Measurements from ENCODE around the gene RANBP3. TPM values are rescaled to one million over a fixed set of nuclear protein-coding genes. Genes with fewer than 3 reads are reported as not detected.

The RANBP3 gene
- total and polyA plus RNA-seq, 2 of the 8 experiments (the other 6 are each of a cell fraction or from before 2014, with no cell fraction given) = 95.4 to 122 TPM

GRCh38 chr19:5969476-5969875 is 8.5 kb downstream of the RANBP3 start:
- H2AK5ac ChIP-seq (ENCODE audit: low read depth, low read length) = no peak overlapping the region
- peaks cover 40 to 71% of the 10 kb centered on the region in 2 experiments for H4K20me1 ChIP-seq (replicated peaks in 1 of 2; ENCODE audit: control insufficient read depth in 1 of 2, insufficient read depth in 2 of 2, low read length in 2 of 2)
- DNase-seq (ENCODE audit: low read depth in 1 of 2, low spot score in 2 of 2) = no peak
- no peak overlapping the region for H2AFZ ChIP-seq (ENCODE audit: low read length)
- 95% methylated on average over 8 of the region's 8 CpGs; no CpG with 5 or more reads in 1 of the 2 experiments for WGBS, 2 experiments (ENCODE audit: extremely low coverage in 1 of 2, insufficient coverage in 1 of 2, insufficient read length in 1 of 2, insufficient replicate concordance in 2 of 2, low coverage in 1 of 2, low lambda C conversion rate in 2 of 2, missing lambda C conversion rate in 1 of 2)
- no peak overlapping the region for H2BK120ac ChIP-seq (replicated peaks; ENCODE audit: low read depth, low read length)
- 0 out of 2 replicates have a peak overlapping the region, but pooled peaks have one; percentile 3 for H3K27ac ChIP-seq (ENCODE audit: low read depth, low read length)
- POLR2A ChIA-PET (ENCODE audit: partially characterized antibody) = interaction anchor here (4.4 kb wide), 1 partner anchor 17 kb away, joined by 13 read pairs; no protein-coding TSS in a partner anchor
- H2BK20ac ChIP-seq (ENCODE audit: low read length) = no peak overlapping the region
- no peak for FAIRE-seq
- no peak overlapping the region for H3K18ac ChIP-seq (ENCODE audit: extremely low read depth, low read length)
- H3K14ac ChIP-seq (ENCODE audit: insufficient read length) = no peak overlapping the region
- no peak for TF ChIP-seq CTCF (IDR thresholded peaks at IDR 0.05; ENCODE audit: control extremely low read depth in 1 of 3, insufficient read depth in 1 of 3, low read depth in 1 of 3, low read length in 3 of 3)
- TF ChIP-seq ATF3 (IDR thresholded peaks at IDR 0.05; ENCODE audit: insufficient read depth, low read depth, low read length) = no peak
- H3K56ac ChIP-seq (replicated peaks; ENCODE audit: insufficient read length, low read depth, low read length) = no peak overlapping the region
- H3K23ac ChIP-seq (ENCODE audit: insufficient read length) = no peak overlapping the region
- H3K4me2 ChIP-seq (ENCODE audit: insufficient read depth in 1 of 2, low read depth in 2 of 2, low read length in 2 of 2) = no peak overlapping the region
- H3K9me3 ChIP-seq (ENCODE audit: insufficient read depth in 2 of 2, low read depth in 1 of 2, low read length in 1 of 2) = no peaks in the 10 kb centered on the region
- no peak overlapping the region for H4K5ac ChIP-seq (ENCODE audit: insufficient read length, low read depth, low read length)
- no peak overlapping the region for H3K4me3 ChIP-seq (ENCODE audit: extremely low read depth in 1 of 4, insufficient read depth in 2 of 4, low read depth in 3 of 4, low read length in 4 of 4)
- no peak overlapping the region for H2BK5ac ChIP-seq (ENCODE audit: low read depth, low read length)
- no peak overlapping the region for H2BK12ac ChIP-seq (ENCODE audit: low read depth, low read length)
- H2BK15ac ChIP-seq (ENCODE audit: low read length) = no peak overlapping the region
- peaks cover 67% of the 10 kb centered on the region for H3K79me1 ChIP-seq (ENCODE audit: low read depth, low read length)
- H3K79me2 ChIP-seq (ENCODE audit: control insufficient read depth in 1 of 2, insufficient read depth in 2 of 2, low read length in 2 of 2) = peaks cover 37 to 99% of the 10 kb centered on the region in 2 experiments
- H4K91ac ChIP-seq (replicated peaks; ENCODE audit: insufficient read length, low read length) = no peak overlapping the region
- H3K27me3 ChIP-seq (replicated peaks in 1 of 4; ENCODE audit: control insufficient read depth in 3 of 4, extremely low read depth in 1 of 4, insufficient read depth in 3 of 4, low read length in 3 of 4) = no peaks in the 10 kb centered on the region
- no peaks in the 10 kb centered on the region for H3K23me2 ChIP-seq (ENCODE audit: low read depth, low read length)
- H3K9ac ChIP-seq (replicated peaks in 1 of 4; ENCODE audit: extremely low read depth in 1 of 4, low read depth in 3 of 4, low read length in 3 of 4) = no peak overlapping the region; a peak in 1 of 7 replicates
- CTCF ChIA-PET (ENCODE audit: partially characterized antibody) = interaction anchor here (0.8 to 1.9 kb wide), 5 partner anchors 13 to 53 kb away, joined by 3 to 5 read pairs (median 3); no protein-coding TSS in a partner anchor
- H3K4me1 ChIP-seq (replicated peaks in 1 of 4; ENCODE audit: control insufficient read depth in 3 of 4, insufficient read depth in 4 of 4, low read length in 3 of 4) = peaks cover 9 to 16% (median 12%) of the 10 kb centered on the region in 4 experiments
- H3K36me3 ChIP-seq (ENCODE audit: control insufficient read depth in 2 of 4, insufficient read depth in 4 of 4, low read length in 3 of 4) = peaks cover 0 to 10% (median 7%) of the 10 kb centered on the region in 4 experiments; a peak in 6 of 8 replicates
- H4K8ac ChIP-seq (ENCODE audit: extremely low read depth, insufficient read depth, low read length) = no peak overlapping the region
- H3K4ac ChIP-seq (replicated peaks; ENCODE audit: insufficient read length, low read depth, low read length) = no peak overlapping the region

Data from H1 (cell line).